ENCODE measurements around the gene CIITA. TPM values are rescaled to one million over a fixed set of nuclear protein-coding genes. Genes with fewer than 3 reads are reported as not detected.

The CIITA gene
- polyA plus RNA-seq, 2 donors: 2.8 to 5.5 TPM

GRCh38 chr16:10835281-10835931, 41.6 kb upstream of the CIITA start:
- Histone ChIP-seq H3K27ac (ENCODE audit: low read depth in 2 of 2, low read length in 1 of 2) (no peak overlapping the region), H3K27me3 (ENCODE audit: control insufficient read depth in 1 of 2, insufficient read depth in 2 of 2, low read length in 2 of 2) (no peaks in the 10 kb centered on the region), H3K4me1 (ENCODE audit: control insufficient read depth in 2 of 2, insufficient read depth in 2 of 2, low read length in 1 of 2) (no peaks in the 10 kb centered on the region), H3K36me3 (ENCODE audit: control insufficient read depth in 2 of 2, insufficient read depth in 2 of 2, low read length in 1 of 2) (no peaks in the 10 kb centered on the region), H3K4me3 (ENCODE audit: low read depth in 1 of 2, low read length in 2 of 2) (no peak overlapping the region), H3K9me3 (ENCODE audit: control insufficient read depth in 2 of 2, insufficient read depth in 1 of 2, low read depth in 1 of 2, low read length in 1 of 2) (no peaks in the 10 kb centered on the region)
- WGBS, 2 donors: 83 to 84% methylated on average over 7 of the region's 7 CpGs

GRCh38 chr16:10836174-10836853, 40.7 kb upstream of the CIITA start:
- Histone ChIP-seq H3K27me3 (ENCODE audit: control insufficient read depth in 1 of 2, insufficient read depth in 2 of 2, low read length in 2 of 2) (no peaks in the 10 kb centered on the region), H3K4me3 (ENCODE audit: low read depth in 1 of 2, low read length in 2 of 2) (no peak overlapping the region), H3K36me3 (ENCODE audit: control insufficient read depth in 2 of 2, insufficient read depth in 2 of 2, low read length in 1 of 2) (no peaks in the 10 kb centered on the region), H3K4me1 (ENCODE audit: control insufficient read depth in 2 of 2, insufficient read depth in 2 of 2, low read length in 1 of 2) (no peaks in the 10 kb centered on the region), H3K9me3 (ENCODE audit: control insufficient read depth in 2 of 2, insufficient read depth in 1 of 2, low read depth in 1 of 2, low read length in 1 of 2) (no peaks in the 10 kb centered on the region), H3K27ac (ENCODE audit: low read depth in 2 of 2, low read length in 1 of 2) (no peak overlapping the region)
- whole genome bisulfite sequencing, 2 donors: 79 to 87% methylated on average over 1 of the region's 1 CpG

- 82 to 85% methylated on average over 10 of the region's 10 CpGs for WGBS, 2 donors
- Histone ChIP-seq H3K27ac (ENCODE audit: low read depth in 2 of 2, low read length in 1 of 2) (no peak overlapping the region), H3K9me3 (ENCODE audit: control insufficient read depth in 2 of 2, insufficient read depth in 1 of 2, low read depth in 1 of 2, low read length in 1 of 2) (no peaks in the 10 kb centered on the region), H3K36me3 (ENCODE audit: control insufficient read depth in 2 of 2, insufficient read depth in 2 of 2, low read length in 1 of 2) (no peaks in the 10 kb centered on the region), H3K4me1 (ENCODE audit: control insufficient read depth in 2 of 2, insufficient read depth in 2 of 2, low read length in 1 of 2) (no peaks in the 10 kb centered on the region), H3K4me3 (ENCODE audit: low read depth in 1 of 2, low read length in 2 of 2) (no peak overlapping the region), H3K27me3 (ENCODE audit: control insufficient read depth in 1 of 2, insufficient read depth in 2 of 2, low read length in 2 of 2) (no peaks in the 10 kb centered on the region)
Observed at GRCh38 chr16:10838621-10839278, 38.3 kb upstream of the CIITA start.

GRCh38 chr16:10839279-10839666, 37.7 kb upstream of the CIITA start:
- no peaks in the 10 kb centered on the region for H3K9me3 ChIP-seq (ENCODE audit: control insufficient read depth in 2 of 2, insufficient read depth in 1 of 2, low read depth in 1 of 2, low read length in 1 of 2)
- H3K4me1 ChIP-seq (ENCODE audit: control insufficient read depth in 2 of 2, insufficient read depth in 2 of 2, low read length in 1 of 2): no peaks in the 10 kb centered on the region
- H3K4me3 ChIP-seq (ENCODE audit: low read depth in 1 of 2, low read length in 2 of 2): no peak overlapping the region
- 57 to 61% methylated on average over 6 of the region's 6 CpGs for WGBS, 2 donors
- H3K27ac ChIP-seq (ENCODE audit: low read depth in 2 of 2, low read length in 1 of 2): no peak overlapping the region
- no peaks in the 10 kb centered on the region for H3K27me3 ChIP-seq (ENCODE audit: control insufficient read depth in 1 of 2, insufficient read depth in 2 of 2, low read length in 2 of 2)
- H3K36me3 ChIP-seq (ENCODE audit: control insufficient read depth in 2 of 2, insufficient read depth in 2 of 2, low read length in 1 of 2): no peaks in the 10 kb centered on the region

GRCh38 chr16:10840703-10841102, 36.3 kb upstream of the CIITA start:
- Histone ChIP-seq H3K4me1 (ENCODE audit: control insufficient read depth in 2 of 2, insufficient read depth in 2 of 2, low read length in 1 of 2) (no peaks in the 10 kb centered on the region), H3K36me3 (ENCODE audit: control insufficient read depth in 2 of 2, insufficient read depth in 2 of 2, low read length in 1 of 2) (no peaks in the 10 kb centered on the region), H3K27ac (ENCODE audit: low read depth in 2 of 2, low read length in 1 of 2) (no peak overlapping the region), H3K4me3 (ENCODE audit: low read depth in 1 of 2, low read length in 2 of 2) (no peak overlapping the region), H3K9me3 (ENCODE audit: control insufficient read depth in 2 of 2, insufficient read depth in 1 of 2, low read depth in 1 of 2, low read length in 1 of 2) (no peaks in the 10 kb centered on the region), H3K27me3 (ENCODE audit: control insufficient read depth in 1 of 2, insufficient read depth in 2 of 2, low read length in 2 of 2) (no peaks in the 10 kb centered on the region)
- 75 to 76% methylated on average over 16 of the region's 16 CpGs for WGBS, 2 donors

- Histone ChIP-seq H3K9me3 (ENCODE audit: control insufficient read depth in 2 of 2, insufficient read depth in 1 of 2, low read depth in 1 of 2, low read length in 1 of 2) (no peaks in the 10 kb centered on the region), H3K4me1 (ENCODE audit: control insufficient read depth in 2 of 2, insufficient read depth in 2 of 2, low read length in 1 of 2) (no peaks in the 10 kb centered on the region), H3K4me3 (ENCODE audit: low read depth in 1 of 2, low read length in 2 of 2) (no peak overlapping the region), H3K27ac (ENCODE audit: low read depth in 2 of 2, low read length in 1 of 2) (no peak overlapping the region), H3K27me3 (ENCODE audit: control insufficient read depth in 1 of 2, insufficient read depth in 2 of 2, low read length in 2 of 2) (no peaks in the 10 kb centered on the region), H3K36me3 (ENCODE audit: control insufficient read depth in 2 of 2, insufficient read depth in 2 of 2, low read length in 1 of 2) (no peaks in the 10 kb centered on the region)
- 89 to 96% methylated on average over 14 of the region's 14 CpGs for WGBS, 2 donors
Observed at GRCh38 chr16:10846213-10846998, 30.6 kb upstream of the CIITA start.

- Histone ChIP-seq H3K4me3 (ENCODE audit: low read depth in 1 of 2, low read length in 2 of 2) (no peak overlapping the region), H3K27me3 (ENCODE audit: control insufficient read depth in 1 of 2, insufficient read depth in 2 of 2, low read length in 2 of 2) (no peaks in the 10 kb centered on the region), H3K9me3 (ENCODE audit: control insufficient read depth in 2 of 2, insufficient read depth in 1 of 2, low read depth in 1 of 2, low read length in 1 of 2) (no peaks in the 10 kb centered on the region), H3K27ac (ENCODE audit: low read depth in 2 of 2, low read length in 1 of 2) (no peak overlapping the region), H3K36me3 (ENCODE audit: control insufficient read depth in 2 of 2, insufficient read depth in 2 of 2, low read length in 1 of 2) (no peaks in the 10 kb centered on the region), H3K4me1 (ENCODE audit: control insufficient read depth in 2 of 2, insufficient read depth in 2 of 2, low read length in 1 of 2) (no peaks in the 10 kb centered on the region)
- WGBS, 2 donors: 45 to 51% methylated on average over 2 of the region's 2 CpGs
Observed at GRCh38 chr16:10847176-10847575, 29.8 kb upstream of the CIITA start.

GRCh38 chr16:10849736-10850477, 27.1 kb upstream of the CIITA start:
- H3K9me3 ChIP-seq (ENCODE audit: control insufficient read depth in 2 of 2, insufficient read depth in 1 of 2, low read depth in 1 of 2, low read length in 1 of 2): no peaks in the 10 kb centered on the region
- H3K27ac ChIP-seq (ENCODE audit: low read depth in 2 of 2, low read length in 1 of 2): no peak overlapping the region
- 61 to 69% methylated on average over 7 of the region's 7 CpGs for WGBS, 2 donors
- no peaks in the 10 kb centered on the region for H3K36me3 ChIP-seq (ENCODE audit: control insufficient read depth in 2 of 2, insufficient read depth in 2 of 2, low read length in 1 of 2)
- peaks cover 0 to 3% of the 10 kb centered on the region in 2 donors for H3K4me1 ChIP-seq (ENCODE audit: control insufficient read depth in 2 of 2, insufficient read depth in 2 of 2, low read length in 1 of 2)
- no peaks in the 10 kb centered on the region for H3K27me3 ChIP-seq (ENCODE audit: control insufficient read depth in 1 of 2, insufficient read depth in 2 of 2, low read length in 2 of 2)
- H3K4me3 ChIP-seq (ENCODE audit: low read depth in 1 of 2, low read length in 2 of 2): no peak overlapping the region

- H3K27me3 ChIP-seq (ENCODE audit: control insufficient read depth in 1 of 2, insufficient read depth in 2 of 2, low read length in 2 of 2): no peaks in the 10 kb centered on the region
- H3K4me3 ChIP-seq (ENCODE audit: low read depth in 1 of 2, low read length in 2 of 2): no peak overlapping the region
- H3K27ac ChIP-seq (ENCODE audit: low read depth in 2 of 2, low read length in 1 of 2): no peak overlapping the region
- WGBS, 2 donors: 82 to 84% methylated on average over 4 of the region's 4 CpGs
- H3K9me3 ChIP-seq (ENCODE audit: control insufficient read depth in 2 of 2, insufficient read depth in 1 of 2, low read depth in 1 of 2, low read length in 1 of 2): no peaks in the 10 kb centered on the region
- no peaks in the 10 kb centered on the region for H3K36me3 ChIP-seq (ENCODE audit: control insufficient read depth in 2 of 2, insufficient read depth in 2 of 2, low read length in 1 of 2)
- peaks cover 0 to 3% of the 10 kb centered on the region in 2 donors for H3K4me1 ChIP-seq (ENCODE audit: control insufficient read depth in 2 of 2, insufficient read depth in 2 of 2, low read length in 1 of 2)
Observed at GRCh38 chr16:10850478-10850850, 26.5 kb upstream of the CIITA start.
